DMS79 (cell line): ENCODE measurements around the gene C11orf68.

Experiments used
- DNase-seq: peaks from one replicate; lab custom pipeline; 2025; lab: John Stamatoyannopoulos, UW

C11orf68 gene

DNA sequence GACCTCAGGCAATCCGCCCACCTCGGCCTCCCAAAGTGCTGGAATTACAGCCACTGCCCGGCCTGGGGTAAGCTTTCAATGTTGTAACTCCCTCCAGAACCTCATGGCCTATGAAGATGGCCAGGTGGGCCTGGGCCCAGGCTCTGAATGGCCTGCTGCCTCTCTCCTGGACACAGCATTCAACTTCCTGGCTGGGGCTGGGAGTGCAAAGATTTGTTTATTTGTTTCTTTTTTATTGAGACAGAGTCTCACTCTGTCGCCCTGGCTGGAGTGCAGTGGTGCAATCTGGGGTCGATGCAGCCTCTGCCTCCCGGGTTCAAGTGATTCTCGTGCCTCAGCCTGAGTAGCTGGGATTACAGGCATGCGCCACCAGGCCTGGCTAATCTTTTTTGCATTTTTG lies 25.9 kb upstream of the C11orf68 start:
- no peak for DNase-seq

GRCh38 chr11:65944191-65944590 lies 25.3 kb upstream of the C11orf68 start:
- DNase-seq = no peak

GRCh38 chr11:65942531-65942930 lies 23.7 kb upstream of the C11orf68 start:
- no peak for DNase-seq

DNA sequence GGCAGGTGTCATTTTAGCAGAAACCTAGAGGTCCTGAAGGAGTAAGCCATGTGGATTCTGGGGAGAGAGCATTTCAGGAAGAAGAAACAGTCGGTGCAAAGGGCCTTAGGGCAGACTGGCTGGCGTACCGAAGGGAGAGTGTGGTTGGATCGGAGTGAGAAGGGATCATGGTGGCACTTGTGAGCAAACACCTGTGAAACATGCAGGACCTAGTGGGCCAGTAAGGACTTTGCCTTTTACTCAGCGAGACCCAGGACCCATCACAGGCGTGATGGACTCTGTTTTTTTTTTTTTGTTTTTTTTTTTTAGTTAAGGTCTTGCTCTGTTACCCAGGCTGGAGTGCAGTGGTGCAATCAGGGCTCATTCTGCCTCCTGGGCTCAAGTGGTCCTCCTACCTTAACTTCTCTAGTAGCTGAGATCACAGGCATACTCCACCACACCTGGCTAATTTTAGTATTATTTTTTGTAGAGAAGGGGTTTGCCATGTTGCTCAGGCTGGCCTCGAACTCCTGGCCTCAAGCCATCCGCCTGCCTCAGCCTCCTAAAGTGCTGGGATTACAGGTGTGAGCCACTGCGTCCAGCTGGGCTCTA lies 23.0 kb upstream of the C11orf68 start:
- DNase-seq = no peak

DNA sequence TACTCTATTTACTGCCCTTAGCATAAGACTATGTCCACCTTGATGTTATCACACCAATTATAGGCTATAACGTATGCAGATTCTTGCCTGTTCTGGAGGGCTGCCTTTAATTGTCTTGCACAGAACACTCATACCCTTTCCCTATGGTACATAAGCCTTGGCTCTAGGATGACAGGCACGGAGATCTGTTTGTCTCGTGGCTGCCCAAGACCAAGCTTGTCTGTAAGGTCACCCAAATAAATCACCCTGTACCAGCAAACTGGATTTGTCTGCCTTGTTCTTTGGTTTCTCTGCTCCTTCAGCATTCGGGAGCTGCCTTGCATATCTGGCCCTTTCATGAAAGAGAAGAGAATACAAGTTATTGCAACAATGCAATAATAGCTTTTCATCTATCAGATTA lies 18.9 kb upstream of the C11orf68 start:
- no peak for DNase-seq

DNA sequence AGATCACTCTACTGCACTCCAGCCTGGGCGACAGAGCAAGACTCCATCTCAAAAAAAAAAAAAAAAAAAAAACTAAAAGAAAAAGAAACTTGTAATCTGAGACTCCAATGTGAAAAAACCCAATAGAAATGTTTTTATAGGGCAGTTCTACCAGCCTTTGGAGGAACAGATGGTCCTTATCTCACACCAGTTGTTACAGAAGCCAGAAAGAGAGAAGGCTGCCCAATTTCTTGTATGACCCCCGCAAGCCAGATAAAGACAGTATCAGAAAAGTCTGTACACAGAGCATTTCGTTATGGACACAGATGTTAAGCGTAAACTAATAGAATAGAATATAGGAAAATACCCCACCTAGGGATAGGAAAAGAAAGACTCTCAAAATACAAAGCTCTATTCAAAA lies 15.2 kb upstream of the C11orf68 start:
- no peak for DNase-seq

DNA sequence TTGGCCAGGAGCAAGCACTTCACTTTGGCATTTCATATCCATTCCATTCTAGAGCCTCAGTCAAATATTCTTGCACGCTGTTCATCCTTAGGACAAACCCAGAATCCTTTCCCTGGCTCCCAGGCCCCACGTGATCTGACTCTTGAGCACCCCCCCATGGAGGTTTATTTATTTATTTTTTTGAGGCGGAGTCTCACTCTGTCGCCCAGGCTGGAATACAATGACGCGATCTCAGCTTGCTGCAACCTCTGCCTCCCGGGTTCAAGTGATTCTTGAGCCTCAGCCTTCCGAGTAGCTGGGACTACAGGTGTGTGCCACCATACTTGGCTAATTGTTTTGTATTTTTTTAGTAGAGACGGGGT lies 13.7 kb upstream of the C11orf68 start:
- no peak for DNase-seq

- DNase-seq = no peak
Observed at GRCh38 chr11:65931773-65932557, 13.1 kb upstream of the C11orf68 start.

DNA sequence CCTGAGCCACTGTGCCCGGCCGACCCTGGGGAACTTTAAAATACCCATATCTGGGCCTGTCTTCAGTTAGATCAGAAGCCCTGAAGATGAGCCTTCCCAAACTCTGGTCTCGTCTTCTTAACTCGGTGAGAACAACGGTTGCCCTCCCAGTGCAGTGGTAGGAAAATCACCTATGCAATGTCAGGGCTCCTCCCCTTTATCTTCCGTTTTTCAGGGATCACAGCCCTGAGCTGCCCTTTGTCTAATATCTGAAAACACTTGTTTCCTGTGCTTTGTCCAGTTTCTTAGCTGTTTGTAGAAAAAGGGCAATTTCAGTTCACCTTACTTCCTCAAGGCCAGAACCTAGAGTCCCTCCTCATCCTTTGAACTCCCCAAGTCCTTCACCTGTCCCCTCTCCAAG lies 9.8 kb upstream of the C11orf68 start:
- no peak for DNase-seq

DNA sequence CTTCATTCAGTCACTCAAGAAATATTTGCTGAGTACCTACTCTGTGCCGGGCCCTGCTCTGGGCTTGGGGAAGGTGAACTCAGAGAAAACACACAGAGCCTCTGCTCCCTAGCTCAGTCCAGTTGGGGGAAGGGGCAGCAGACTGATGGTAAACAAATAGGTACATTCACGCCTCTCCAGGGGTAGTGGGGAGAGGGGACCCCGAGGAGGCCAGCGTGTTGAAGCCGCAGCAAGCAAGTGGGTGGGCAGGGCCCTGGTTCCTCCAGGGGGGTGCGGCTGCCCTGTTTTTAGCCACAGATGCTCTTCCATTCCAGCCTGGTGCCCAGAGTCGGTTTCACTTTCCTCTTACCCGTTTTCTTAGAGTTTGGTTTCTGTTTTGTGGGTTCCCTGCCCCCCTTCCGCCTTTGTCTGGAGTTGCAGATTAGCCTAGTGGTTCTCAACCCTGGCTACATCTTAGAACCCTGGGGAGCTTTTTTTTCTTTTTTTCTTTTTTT lies 9.1 kb upstream of the C11orf68 start:
- DNase-seq = no peak

- no peak for DNase-seq
Observed at GRCh38 chr11:65925397-65925796, 6.5 kb upstream of the C11orf68 start.

DNA sequence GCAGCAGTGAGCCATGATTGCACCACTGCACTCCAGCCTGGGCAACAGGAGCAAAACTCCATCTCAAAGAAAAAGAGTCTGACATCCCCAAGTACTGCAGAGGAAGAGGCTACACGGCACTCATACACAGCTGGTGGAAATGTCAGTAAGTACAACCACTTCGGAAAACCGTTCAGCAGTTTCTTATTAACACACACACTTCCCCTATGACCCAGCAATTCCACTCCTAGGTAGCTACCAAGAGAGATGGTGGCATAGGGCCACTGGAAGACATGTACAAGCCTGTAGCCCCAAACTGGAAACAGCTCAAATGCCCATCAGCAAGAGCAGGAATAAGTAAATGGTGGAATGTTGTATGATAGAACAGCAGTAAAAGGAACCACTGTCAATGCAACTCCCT lies 3.7 kb upstream of the C11orf68 start:
- no peak for DNase-seq

GRCh38 chr11:65921876-65922275 lies 3.0 kb upstream of the C11orf68 start:
- DNase-seq = no peak

DNA sequence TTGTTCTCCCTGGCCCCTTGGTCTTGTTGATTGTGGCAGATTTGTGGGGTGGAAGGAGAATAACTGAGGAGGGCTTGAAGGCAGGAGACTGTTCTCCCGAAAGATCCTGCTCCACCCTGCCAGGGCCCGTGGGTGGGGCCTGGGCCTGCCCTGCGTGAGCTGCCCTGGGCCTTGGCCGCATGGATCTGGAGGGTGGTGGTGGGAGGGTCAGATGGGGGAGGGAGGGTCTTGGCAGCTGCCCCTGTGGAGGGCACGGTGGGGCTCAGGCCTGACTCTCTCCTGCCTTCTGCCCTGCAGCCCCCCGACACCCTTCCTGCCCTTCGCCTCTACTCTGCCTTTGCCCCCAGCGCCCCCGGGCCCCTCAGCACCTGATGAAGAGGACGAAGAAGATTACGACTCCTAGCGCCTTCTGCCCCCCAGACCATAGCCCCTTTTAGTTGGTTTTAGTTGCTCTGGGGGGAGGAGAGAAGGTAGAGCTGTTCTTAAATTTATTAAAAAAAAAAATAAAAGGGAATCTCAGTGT lies 2.2 kb upstream of the C11orf68 start:
- no peak for DNase-seq

- no peak for DNase-seq
Observed at GRCh38 chr11:65920372-65920802, 1.5 kb upstream of the C11orf68 start.

DNA sequence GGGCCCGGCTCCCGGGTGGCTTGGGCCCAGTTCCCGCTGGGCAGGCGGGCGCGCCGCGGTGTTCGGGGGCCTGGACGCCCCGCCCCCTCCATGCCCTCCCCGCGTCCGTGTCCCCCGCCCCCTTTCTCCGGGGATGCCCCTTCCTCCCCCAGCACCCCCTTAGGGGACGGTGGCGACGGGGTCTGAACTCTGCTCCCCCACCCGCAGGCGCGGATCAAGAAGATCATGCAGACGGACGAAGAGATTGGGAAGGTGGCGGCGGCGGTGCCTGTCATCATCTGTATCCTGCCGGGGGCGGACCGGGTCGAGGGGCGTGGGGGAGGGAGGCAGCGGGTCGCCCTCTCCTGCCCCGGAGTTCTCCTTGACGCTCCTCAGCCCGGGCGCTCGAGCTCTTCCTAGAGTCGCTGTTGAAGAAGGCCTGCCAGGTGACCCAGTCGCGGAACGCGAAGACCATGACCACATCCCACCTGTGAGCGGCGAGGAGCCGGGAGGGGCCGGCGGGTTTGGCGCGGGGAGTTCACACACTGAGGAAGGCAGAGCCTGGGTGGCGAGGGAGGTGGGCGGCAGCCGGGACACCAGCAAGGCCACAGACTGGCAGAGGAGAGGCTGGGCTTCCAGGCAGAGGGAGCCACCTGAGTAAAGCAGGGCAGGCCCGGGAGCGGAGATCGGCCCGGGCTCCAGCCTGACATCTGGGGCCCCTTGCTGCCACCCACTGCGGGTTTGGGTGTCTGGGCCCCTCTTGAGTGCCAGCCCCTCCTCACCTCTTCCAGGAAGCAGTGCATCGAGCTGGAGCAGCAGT lies 910 bp upstream of the C11orf68 start:
- DNase-seq = no peak

DNA sequence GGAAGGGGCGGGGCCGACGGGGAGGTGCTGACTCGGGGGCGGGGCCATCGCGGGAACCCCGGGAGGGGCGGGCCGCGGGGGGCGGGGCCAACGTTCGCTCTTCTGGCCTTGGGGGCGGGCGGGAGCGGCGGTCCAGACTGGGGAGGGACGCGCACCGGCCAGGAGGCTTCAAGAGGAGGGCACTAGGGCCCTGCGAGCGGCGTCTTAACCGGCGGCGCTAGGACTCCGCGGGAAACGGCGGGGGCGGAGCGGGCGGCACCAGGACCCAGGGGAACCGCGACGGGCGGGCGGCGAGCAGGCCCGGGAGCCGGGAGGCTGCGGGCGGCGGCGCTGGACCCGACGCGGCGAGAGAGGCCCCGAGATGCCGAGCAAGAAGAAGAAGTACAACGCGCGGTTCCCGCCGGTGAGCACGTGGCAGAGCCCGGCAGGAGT lies 295 bp upstream of the C11orf68 start, which contains the start of gene DRAP1:
Gene DRAP1 (plus strand): TSS at position 286 of the 432 bp plus-strand sequence. CDS start 76 bp downstream, at position 362.
- DNase-seq = peak; percentile 94

DNA sequence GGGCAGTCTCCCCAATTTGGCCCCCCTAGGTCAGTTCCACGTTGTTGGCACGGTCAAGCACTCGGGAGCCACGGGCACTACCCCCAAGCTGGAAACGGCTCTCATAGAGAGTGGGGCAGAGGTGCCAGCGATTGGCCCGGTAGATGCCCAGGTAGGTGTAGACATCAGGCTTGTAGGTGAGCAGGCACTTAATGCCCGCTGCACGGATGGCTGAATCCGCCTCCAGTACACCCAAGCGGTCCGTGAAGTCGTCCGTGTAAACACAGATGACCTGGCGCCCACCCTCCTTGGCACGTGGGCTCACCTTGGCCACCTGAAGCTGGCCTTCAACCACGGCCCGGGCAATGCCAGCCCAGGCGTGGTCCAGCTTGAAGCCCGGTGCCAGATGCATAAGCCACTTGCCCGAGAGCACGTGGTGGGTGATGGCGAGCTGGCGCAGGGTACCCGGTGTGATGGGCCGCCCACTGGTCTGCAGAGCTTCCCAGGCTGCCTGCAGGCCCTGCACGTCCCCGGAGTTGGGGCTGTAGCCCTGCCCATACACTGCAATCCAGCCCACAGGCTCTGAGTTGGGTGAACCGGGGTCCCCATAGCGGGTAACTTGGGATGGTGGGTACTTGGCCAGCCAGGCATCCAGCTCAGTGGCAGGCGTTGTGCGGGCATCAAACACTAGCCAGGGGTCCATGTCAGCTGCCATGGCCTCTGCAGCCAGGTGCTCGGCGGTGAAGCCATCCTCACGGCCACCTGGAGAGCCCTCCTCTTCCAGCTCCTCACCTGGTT lies 1.2 kb downstream of the C11orf68 start:
- no peak for DNase-seq

DNA sequence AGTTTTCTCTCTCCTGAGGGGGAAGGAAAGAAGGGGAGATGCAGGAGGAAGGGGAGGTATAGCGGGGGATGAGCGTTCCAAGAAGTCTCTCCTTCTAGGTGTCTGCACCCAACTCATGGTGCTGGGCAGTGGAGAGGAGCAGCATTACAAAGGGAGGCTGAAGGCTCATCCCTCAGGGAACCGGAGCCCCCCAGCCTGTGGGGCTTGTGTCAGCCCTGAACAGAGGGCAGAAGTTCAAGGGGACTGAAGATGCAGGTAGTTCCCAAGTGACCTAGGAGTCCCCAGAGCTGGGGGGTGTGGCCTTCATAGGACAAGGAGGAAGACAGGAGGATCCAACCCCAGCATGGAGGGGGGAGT lies 1.8 kb downstream of the C11orf68 start:
- DNase-seq = no peak

GRCh38 chr11:65916391-65916790 lies 2.5 kb downstream of the C11orf68 start:
- no peak for DNase-seq

DNA sequence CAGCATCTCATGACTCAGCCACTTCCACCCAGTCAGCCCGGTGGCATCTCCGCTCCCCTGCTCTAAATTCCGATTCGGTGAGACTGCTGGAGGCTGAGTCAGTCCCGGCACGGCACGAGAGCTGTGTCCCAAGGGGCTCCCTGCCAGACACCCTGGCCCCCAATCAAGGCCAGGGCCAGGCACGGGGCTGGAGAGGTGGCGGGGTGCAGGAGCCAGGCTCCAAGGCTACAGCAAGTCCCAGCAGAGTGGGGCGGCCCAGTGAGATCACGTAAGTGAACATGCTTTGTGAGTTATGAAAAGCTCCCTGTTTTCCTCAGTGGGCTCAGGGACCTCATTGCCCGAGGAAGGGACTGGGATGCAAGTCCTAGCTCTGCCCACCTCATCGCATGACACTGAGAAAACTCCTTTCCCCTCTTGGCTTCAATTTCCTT lies 3.0 kb downstream of the C11orf68 start:
- DNase-seq = no peak
